Adrenal gland (tissue), 5 donors: ENCODE measurements around the gene CGN.

Source experiments
- POLR2A ChIP-seq, 2 donors: fragments of 450-650 bp; IDR thresholded peaks; one replicate each; pipeline ENCODE4 v1.6.1; 2017; ENCODE audit warnings: antibody characterized with exemption in 2 of 2, mild to moderate bottlenecking in 2 of 2, moderate library complexity in 1 of 2
- TF ChIP-seq, protein P1 (sequence below), 6 experiments: fragments of 450-650 bp in 4 of 6; fragments of 200-600 bp in 2 of 6; sonication (generic) in 1 of 6; IDR thresholded peaks; 1 replicate in 5 of 6; 2 replicates in 1 of 6; pipeline versions ENCODE4 v1.5.1 to v1.8.0; 2016 to 2021; ENCODE audit warnings: antibody characterized with exemption in 6 of 6, mild to moderate bottlenecking in 2 of 6, moderate library complexity in 1 of 6
- donor health status: DM: no; HTN: no; CAD: no.

DNA sequence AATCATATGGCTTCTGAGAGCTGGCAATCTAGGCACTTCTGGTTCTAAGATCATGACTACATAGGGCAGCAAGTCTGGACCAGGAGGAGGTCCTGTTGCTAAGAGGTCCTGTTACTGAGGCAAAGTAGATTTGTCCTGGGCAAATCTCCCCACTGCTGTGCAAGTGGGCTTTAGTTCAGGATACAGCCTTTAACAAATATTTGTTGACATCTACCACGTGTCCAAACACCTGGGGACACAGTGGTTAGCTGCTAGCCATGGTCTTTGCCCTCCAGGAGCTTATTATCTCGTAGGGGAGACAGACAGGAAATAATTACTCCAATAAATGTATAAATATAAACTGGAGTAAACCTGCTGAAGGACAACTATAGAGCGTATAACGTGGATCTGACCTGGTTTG, 3.2 kb downstream of the CGN start:
- TF ChIP-seq, protein P1, sequence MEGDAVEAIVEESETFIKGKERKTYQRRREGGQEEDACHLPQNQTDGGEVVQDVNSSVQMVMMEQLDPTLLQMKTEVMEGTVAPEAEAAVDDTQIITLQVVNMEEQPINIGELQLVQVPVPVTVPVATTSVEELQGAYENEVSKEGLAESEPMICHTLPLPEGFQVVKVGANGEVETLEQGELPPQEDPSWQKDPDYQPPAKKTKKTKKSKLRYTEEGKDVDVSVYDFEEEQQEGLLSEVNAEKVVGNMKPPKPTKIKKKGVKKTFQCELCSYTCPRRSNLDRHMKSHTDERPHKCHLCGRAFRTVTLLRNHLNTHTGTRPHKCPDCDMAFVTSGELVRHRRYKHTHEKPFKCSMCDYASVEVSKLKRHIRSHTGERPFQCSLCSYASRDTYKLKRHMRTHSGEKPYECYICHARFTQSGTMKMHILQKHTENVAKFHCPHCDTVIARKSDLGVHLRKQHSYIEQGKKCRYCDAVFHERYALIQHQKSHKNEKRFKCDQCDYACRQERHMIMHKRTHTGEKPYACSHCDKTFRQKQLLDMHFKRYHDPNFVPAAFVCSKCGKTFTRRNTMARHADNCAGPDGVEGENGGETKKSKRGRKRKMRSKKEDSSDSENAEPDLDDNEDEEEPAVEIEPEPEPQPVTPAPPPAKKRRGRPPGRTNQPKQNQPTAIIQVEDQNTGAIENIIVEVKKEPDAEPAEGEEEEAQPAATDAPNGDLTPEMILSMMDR (IDR thresholded peaks at IDR 0.05) = no peak
- no peak for TF ChIP-seq POLR2A (IDR thresholded peaks at IDR 0.05)
